C4-2B (cell line): ENCODE results near the gene SDK2.

ENCODE experiments used
- H3K27ac ChIP-seq: fragments of 450-650 bp; 2 replicates; pipeline ENCODE4 v1.5.1; 2017
- CTCF ChIP-seq: fragments of 450-650 bp; conservative IDR thresholded peaks from 2 replicates; pipeline ENCODE4 v1.5.1; 2017; ENCODE audit warnings: mild to moderate bottlenecking
- ZFX ChIP-seq: fragments of 450-650 bp; IDR thresholded peaks from 2 replicates; pipeline ENCODE4 v1.6.1; 2017

Gene SDK2

GRCh38 chr17:73359987-73360410 lies 284.2 kb downstream of the SDK2 start:
- H3K27ac ChIP-seq: peak overlapping the region; percentile 68
- TF ChIP-seq CTCF (peak; percentile 69; the same call in 1 of the 2 replicates), ZFX (no peak)

DNA sequence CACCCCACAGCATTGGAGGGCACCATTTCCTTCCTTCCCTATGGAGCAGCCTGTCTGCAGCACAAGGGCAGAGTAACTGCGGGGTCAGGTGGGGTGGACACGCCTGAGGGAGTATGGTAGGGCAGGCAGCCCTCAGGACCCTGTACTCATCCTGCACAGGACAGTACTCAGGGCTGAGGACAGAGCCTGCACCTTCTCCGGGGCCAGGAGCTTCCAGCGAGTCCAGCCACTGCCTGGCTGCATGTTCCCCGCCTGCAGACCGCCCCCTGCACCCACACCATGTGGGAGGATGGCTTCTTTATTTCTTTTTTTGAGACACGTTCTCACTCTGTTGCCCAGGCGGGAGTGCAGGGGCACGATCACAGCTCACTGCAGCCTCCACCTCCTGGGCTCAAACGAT lies 284.9 kb downstream of the SDK2 start:
- peak overlapping the region; percentile 68 for H3K27ac ChIP-seq

GRCh38 chr17:73358668-73359067 lies 285.6 kb downstream of the SDK2 start:
- no peak for TF ChIP-seq CTCF
- TF ChIP-seq ZFX: no peak
- H3K27ac ChIP-seq: peak overlapping the region; percentile 68

More for the DNA sequence above, 284.9 kb downstream of the SDK2 start:
- TF ChIP-seq ZFX (no peak), CTCF (no peak)

GRCh38 chr17:73357981-73358380 lies 286.3 kb downstream of the SDK2 start:
- TF ChIP-seq ZFX: no peak
- TF ChIP-seq CTCF: no peak
- no peak overlapping the region for H3K27ac ChIP-seq

DNA sequence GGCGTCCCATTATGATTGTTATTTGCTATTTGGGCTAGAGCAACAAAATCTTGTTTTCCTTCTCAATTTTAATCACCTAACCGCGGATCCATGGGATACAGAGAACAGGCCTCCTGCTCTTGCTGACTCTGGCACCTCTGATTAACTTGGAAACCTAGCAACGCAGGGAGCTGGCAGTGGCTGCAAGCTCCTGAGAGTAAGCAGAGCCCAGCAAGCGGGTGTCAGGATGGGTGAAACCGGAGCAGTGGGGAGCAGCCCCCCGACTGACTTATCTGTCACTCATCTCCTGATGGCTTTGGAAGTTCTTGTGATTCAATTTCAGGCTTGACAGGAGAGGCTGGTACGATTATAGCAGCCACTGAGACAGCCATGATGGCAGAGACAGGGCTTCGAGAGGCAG lies 286.9 kb downstream of the SDK2 start:
- TF ChIP-seq ZFX (no peak), CTCF (no peak)
- H3K27ac ChIP-seq: no peak overlapping the region

- TF ChIP-seq CTCF: no peak
- TF ChIP-seq ZFX: no peak
- H3K27ac ChIP-seq: no peak overlapping the region
These were observed 287.6 kb downstream of the SDK2 start for GRCh38 chr17:73356561-73357170.

- no peak overlapping the region for H3K27ac ChIP-seq
- TF ChIP-seq CTCF (no peak), ZFX (no peak)
These were observed 289.6 kb downstream of the SDK2 start for GRCh38 chr17:73354423-73355284.
